ENCODE results near the gene MTMR2. TPM values are rescaled to one million over a fixed set of nuclear protein-coding genes. Genes with fewer than 3 reads are reported as not detected.

The MTMR2 gene
- total and polyA plus RNA-seq, 2 experiments from 2014 or later: 26.6 to 52.6 TPM

DNA sequence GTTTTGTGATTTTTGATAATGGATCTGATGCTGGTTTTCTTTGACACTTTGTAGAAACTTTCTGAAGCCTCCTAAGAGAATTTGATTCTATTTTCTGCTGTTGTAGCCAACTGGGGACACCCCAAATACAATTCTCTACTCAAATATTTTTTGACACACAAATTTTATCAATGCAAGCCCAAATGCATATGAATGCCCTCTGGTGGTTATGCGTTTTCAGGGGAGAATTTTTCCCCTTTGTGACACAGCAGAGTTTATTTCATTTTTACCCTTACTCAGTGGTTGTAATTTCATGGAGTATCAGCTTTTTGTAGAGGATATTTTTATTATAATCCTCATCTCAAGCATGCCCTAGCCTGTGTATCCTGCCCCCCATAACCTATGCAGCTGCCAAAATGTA lies 44.7 kb upstream of the MTMR2 start:
- Histone ChIP-seq H3K4me2 (no peak overlapping the region), H2AFZ (no peak overlapping the region), H3K4me1 (ENCODE audit: insufficient read depth) (peaks cover 9% of the 10 kb centered on the region; the same call in 1 of the 2 replicates), H3K4me3 (no peak overlapping the region), H4K20me1 (replicated peaks; ENCODE audit: insufficient read depth) (no peaks in the 10 kb centered on the region), H3K27ac (ENCODE audit: low read depth) (no peak overlapping the region), H3K9me2 (ENCODE audit: insufficient read depth) (no peaks in the 10 kb centered on the region; the same call in 1 of the 2 replicates), H3F3A (replicated peaks; ENCODE audit: low read depth) (no peaks in the 10 kb centered on the region), H3K27me3 (ENCODE audit: insufficient read depth) (no peaks in the 10 kb centered on the region), H3K79me2 (replicated peaks; ENCODE audit: insufficient read depth) (no peaks in the 10 kb centered on the region), H3K36me3 (ENCODE audit: insufficient read depth) (no peaks in the 10 kb centered on the region)
- Mint-ChIP-seq H3K4me1 (peaks cover 6% of the 10 kb centered on the region; the same call in 1 of the 3 replicates), H3K9me3 (peaks cover 4% of the 10 kb centered on the region; the same call in 2 of the 3 replicates), H3K27me3 (ENCODE audit: insufficient read depth, low read depth, poor library complexity) (no peaks in the 10 kb centered on the region), H3K27ac (no peak overlapping the region), H3K36me3 (ENCODE audit: low read depth) (no peaks in the 10 kb centered on the region), H3K4me3 (no peak overlapping the region)
- TF ChIP-seq CTCF (conservative IDR thresholded peaks at IDR 0.05; ENCODE audit: low read depth in 2 of 2): 0 out of 4 replicates have a peak, but pooled peaks of 1 of the 2 experiments have one; percentile 10
- TF ChIP-seq POLR2AphosphoS5 (IDR thresholded peaks at IDR 0.05; ENCODE audit: low read depth): no peak
- TF ChIP-seq, protein P1, sequence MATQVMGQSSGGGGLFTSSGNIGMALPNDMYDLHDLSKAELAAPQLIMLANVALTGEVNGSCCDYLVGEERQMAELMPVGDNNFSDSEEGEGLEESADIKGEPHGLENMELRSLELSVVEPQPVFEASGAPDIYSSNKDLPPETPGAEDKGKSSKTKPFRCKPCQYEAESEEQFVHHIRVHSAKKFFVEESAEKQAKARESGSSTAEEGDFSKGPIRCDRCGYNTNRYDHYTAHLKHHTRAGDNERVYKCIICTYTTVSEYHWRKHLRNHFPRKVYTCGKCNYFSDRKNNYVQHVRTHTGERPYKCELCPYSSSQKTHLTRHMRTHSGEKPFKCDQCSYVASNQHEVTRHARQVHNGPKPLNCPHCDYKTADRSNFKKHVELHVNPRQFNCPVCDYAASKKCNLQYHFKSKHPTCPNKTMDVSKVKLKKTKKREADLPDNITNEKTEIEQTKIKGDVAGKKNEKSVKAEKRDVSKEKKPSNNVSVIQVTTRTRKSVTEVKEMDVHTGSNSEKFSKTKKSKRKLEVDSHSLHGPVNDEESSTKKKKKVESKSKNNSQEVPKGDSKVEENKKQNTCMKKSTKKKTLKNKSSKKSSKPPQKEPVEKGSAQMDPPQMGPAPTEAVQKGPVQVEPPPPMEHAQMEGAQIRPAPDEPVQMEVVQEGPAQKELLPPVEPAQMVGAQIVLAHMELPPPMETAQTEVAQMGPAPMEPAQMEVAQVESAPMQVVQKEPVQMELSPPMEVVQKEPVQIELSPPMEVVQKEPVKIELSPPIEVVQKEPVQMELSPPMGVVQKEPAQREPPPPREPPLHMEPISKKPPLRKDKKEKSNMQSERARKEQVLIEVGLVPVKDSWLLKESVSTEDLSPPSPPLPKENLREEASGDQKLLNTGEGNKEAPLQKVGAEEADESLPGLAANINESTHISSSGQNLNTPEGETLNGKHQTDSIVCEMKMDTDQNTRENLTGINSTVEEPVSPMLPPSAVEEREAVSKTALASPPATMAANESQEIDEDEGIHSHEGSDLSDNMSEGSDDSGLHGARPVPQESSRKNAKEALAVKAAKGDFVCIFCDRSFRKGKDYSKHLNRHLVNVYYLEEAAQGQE (IDR thresholded peaks at IDR 0.05; ENCODE audit: unreplicated experiment): no peak
- ATAC-seq (no peak), DNase-seq (ENCODE audit: low spot score) (no peak)

GRCh38 chr11:95964281-95964680 lies 40.4 kb upstream of the MTMR2 start:
- H3K27ac Mint-ChIP-seq: no peak overlapping the region
- H3K36me3 Mint-ChIP-seq (ENCODE audit: low read depth): no peaks in the 10 kb centered on the region
- Histone ChIP-seq H3K36me3 (ENCODE audit: insufficient read depth) (no peaks in the 10 kb centered on the region), H2AFZ (no peak overlapping the region; the same call in 1 of the 2 replicates), H3K27ac (ENCODE audit: low read depth) (no peak overlapping the region), H3K9me2 (ENCODE audit: insufficient read depth) (no peaks in the 10 kb centered on the region; the same call in 1 of the 2 replicates), H3F3A (replicated peaks; ENCODE audit: low read depth) (no peaks in the 10 kb centered on the region), H3K4me2 (0 out of 2 replicates have a peak overlapping the region, but pooled peaks have one; percentile 22), H3K79me2 (replicated peaks; ENCODE audit: insufficient read depth) (no peaks in the 10 kb centered on the region), H3K4me1 (ENCODE audit: insufficient read depth) (peaks cover 9% of the 10 kb centered on the region; the same call in 1 of the 2 replicates), H4K20me1 (replicated peaks; ENCODE audit: insufficient read depth) (no peaks in the 10 kb centered on the region), H3K27me3 (ENCODE audit: insufficient read depth) (no peaks in the 10 kb centered on the region), H3K4me3 (no peak overlapping the region)
- no peaks in the 10 kb centered on the region for H3K27me3 Mint-ChIP-seq (ENCODE audit: insufficient read depth, low read depth, poor library complexity)
- peaks cover 6% of the 10 kb centered on the region; the same call in 1 of the 3 replicates for H3K4me1 Mint-ChIP-seq
- no peak overlapping the region for H3K4me3 Mint-ChIP-seq
- H3K9me3 Mint-ChIP-seq: peaks cover 4% of the 10 kb centered on the region; the same call in 2 of the 3 replicates
- DNase-seq (ENCODE audit: low spot score) (no peak), ATAC-seq (no peak)
- TF ChIP-seq CTCF (conservative IDR thresholded peaks at IDR 0.05; ENCODE audit: low read depth in 2 of 2) (no peak), CREB1 (CRISPR knock-in tag; IDR thresholded peaks at IDR 0.05; ENCODE audit: low read depth) (no peak), JUNB (IDR thresholded peaks at IDR 0.05; ENCODE audit: unreplicated experiment) (no peak), ZNF114 (CRISPR knock-in tag; IDR thresholded peaks at IDR 0.05) (no peak), POLR2AphosphoS5 (IDR thresholded peaks at IDR 0.05; ENCODE audit: low read depth) (no peak)
- TF ChIP-seq, protein P2, sequence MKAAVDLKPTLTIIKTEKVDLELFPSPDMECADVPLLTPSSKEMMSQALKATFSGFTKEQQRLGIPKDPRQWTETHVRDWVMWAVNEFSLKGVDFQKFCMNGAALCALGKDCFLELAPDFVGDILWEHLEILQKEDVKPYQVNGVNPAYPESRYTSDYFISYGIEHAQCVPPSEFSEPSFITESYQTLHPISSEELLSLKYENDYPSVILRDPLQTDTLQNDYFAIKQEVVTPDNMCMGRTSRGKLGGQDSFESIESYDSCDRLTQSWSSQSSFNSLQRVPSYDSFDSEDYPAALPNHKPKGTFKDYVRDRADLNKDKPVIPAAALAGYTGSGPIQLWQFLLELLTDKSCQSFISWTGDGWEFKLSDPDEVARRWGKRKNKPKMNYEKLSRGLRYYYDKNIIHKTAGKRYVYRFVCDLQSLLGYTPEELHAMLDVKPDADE (IDR thresholded peaks at IDR 0.05): no peak
- TF ChIP-seq, protein P1 (IDR thresholded peaks at IDR 0.05; ENCODE audit: unreplicated experiment): no peak

Measured in GM23338 (cell line).